DND-41 (cell line): ENCODE data around the gene DHX15.
A peak's percentile ranks its signal among the peaks of the same experiment; 100 is the strongest.

Experiments
- ATAC-seq: fragments of 200-7000 bp; cut with Tn5 transposase; 3 replicates; pipeline ENCODE4 v1.9.1; 2021; ENCODE audit warnings: low read depth; ENCODE audit not compliant: insufficient read depth
- DNase-seq: peaks from one replicate; pipeline ENCODE4 v3.0.0-alpha.2; 2020
- H2AFZ ChIP-seq: 2 replicates; pipeline ENCODE4 v1.6.0; 2012; ENCODE audit warnings: low read depth, low read length
- H3K27ac ChIP-seq: 2 replicates; pipeline ENCODE4 v1.5.1; 2012; ENCODE audit warnings: low read length, inconsistent platforms
- H3K27me3 ChIP-seq: fragments of 200-600 bp; sonication (generic); 2 replicates; pipeline ENCODE4 v1.6.0; 2012; ENCODE audit warnings: low read length, mild to moderate bottlenecking, inconsistent platforms; ENCODE audit not compliant: insufficient read depth, poor library complexity
- H3K36me3 ChIP-seq: 2 replicates; pipeline ENCODE4 v1.5.1; 2012; ENCODE audit warnings: low read length, inconsistent platforms; ENCODE audit not compliant: insufficient read depth
- H3K4me1 ChIP-seq: 2 replicates; pipeline ENCODE4 v1.5.1; 2012; ENCODE audit warnings: mild to moderate bottlenecking, low read length; ENCODE audit not compliant: insufficient read depth
- H3K4me2 ChIP-seq: 2 replicates; pipeline ENCODE4 v1.6.0; 2012; ENCODE audit warnings: mild to moderate bottlenecking, moderate library complexity, low read length, inconsistent platforms; ENCODE audit not compliant: insufficient read depth
- H3K4me3 ChIP-seq, 2 experiments: fragments of 200-600 bp in 1 of 2; shearing (Covaris generic) in 1 of 2; 2 replicates each; pipeline ENCODE4 v1.5.1; 2012 to 2016; ENCODE audit warnings: inconsistent platforms in 2 of 2, low read length in 2 of 2, mild to moderate bottlenecking in 2 of 2, low read depth in 1 of 2, moderate library complexity in 1 of 2
- H3K79me2 ChIP-seq: 2 replicates; pipeline ENCODE4 v1.6.0; 2012; ENCODE audit warnings: low read length, inconsistent platforms; ENCODE audit not compliant: insufficient read depth
- H3K9ac ChIP-seq: 2 replicates; pipeline ENCODE4 v1.6.0; 2012; ENCODE audit warnings: low read depth, mild to moderate bottlenecking, inconsistent platforms, low read length, moderate library complexity
- H3K9me3 ChIP-seq: 2 replicates; pipeline ENCODE4 v1.5.1; 2012; ENCODE audit warnings: low read length, moderate library complexity, mild to moderate bottlenecking, inconsistent platforms; ENCODE audit not compliant: insufficient read depth, severe bottlenecking
- H4K20me1 ChIP-seq: 2 replicates; pipeline ENCODE4 v1.6.0; 2012; ENCODE audit warnings: low read length; ENCODE audit not compliant: insufficient read depth
- CTCF ChIP-seq: IDR thresholded peaks from 2 replicates; pipeline ENCODE4 v1.5.1; 2012; ENCODE audit warnings: borderline replicate concordance, low read length, moderate library complexity, mild to moderate bottlenecking; ENCODE audit not compliant: poor library complexity, severe bottlenecking; ENCODE audit errors: extremely low read depth
- EZH2 ChIP-seq: IDR thresholded peaks from 3 replicates; pipeline ENCODE4 v1.6.1; 2012; ENCODE audit warnings: borderline replicate concordance, low read depth, mild to moderate bottlenecking, moderate library complexity, low read length, inconsistent platforms; ENCODE audit not compliant: severe bottlenecking

DHX15 gene

DNA sequence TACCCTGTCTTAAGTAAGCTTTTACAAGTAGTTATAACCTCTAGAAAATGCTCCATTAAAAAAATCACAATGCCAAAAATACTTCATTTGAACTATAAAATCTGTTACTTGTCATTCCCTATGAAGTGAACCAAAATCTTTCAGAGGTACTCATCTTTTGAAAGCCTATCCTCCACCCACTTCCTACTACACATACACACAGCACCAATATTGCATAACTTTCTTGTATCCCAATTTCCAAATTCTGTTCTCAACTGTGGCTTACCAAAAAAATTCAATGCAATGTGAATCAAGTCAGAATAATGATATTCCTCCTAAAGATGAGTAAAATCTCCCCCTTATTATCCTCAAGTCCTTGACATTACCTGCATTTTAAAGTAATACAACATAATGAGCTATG is 15.9 kb downstream of the DHX15 start:
- Histone ChIP-seq H3K9ac (no peak overlapping the region), H3K4me1 (peaks cover 13% of the 10 kb centered on the region), H4K20me1 (peaks cover 98% of the 10 kb centered on the region), H3K4me3 (no peak overlapping the region), H3K79me2 (peaks cover 100% of the 10 kb centered on the region), H3K4me2 (peak overlapping the region; percentile 9; the same call in 1 of the 2 replicates), H3K27ac (no peak overlapping the region), H3K36me3 (peaks cover 91% of the 10 kb centered on the region), H3K27me3 (no peaks in the 10 kb centered on the region), H3K9me3 (no peaks in the 10 kb centered on the region), H2AFZ (no peak overlapping the region)
- ATAC-seq (no peak), DNase-seq (no peak)
- TF ChIP-seq CTCF (no peak), EZH2 (no peak)

DNA sequence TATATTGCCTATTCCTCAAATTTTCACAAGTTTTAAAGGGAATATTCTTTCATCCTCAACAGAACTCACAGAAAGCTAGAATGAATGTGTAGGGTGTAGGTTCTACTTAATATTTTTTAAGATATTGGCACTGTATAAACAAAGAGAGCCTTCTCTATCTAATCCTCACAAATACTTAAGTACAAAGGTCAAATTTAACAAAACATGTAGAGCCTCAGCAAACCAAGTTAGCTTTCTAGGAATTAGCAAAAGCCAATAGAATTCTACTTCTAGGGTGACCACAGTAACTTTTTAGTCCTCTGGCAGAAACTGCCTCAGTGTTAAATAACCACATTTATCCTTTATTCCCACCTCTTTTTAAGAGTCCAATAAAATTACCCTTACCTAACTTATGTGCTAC is 19.3 kb downstream of the DHX15 start:
- Histone ChIP-seq H3K36me3 (peaks cover 84% of the 10 kb centered on the region), H3K27me3 (no peaks in the 10 kb centered on the region), H3K79me2 (peaks cover 100% of the 10 kb centered on the region), H3K4me2 (no peak overlapping the region), H3K4me3 (no peak overlapping the region), H3K9me3 (no peaks in the 10 kb centered on the region), H3K4me1 (peaks cover 4% of the 10 kb centered on the region), H3K9ac (no peak overlapping the region), H3K27ac (no peak overlapping the region), H2AFZ (no peak overlapping the region), H4K20me1 (peaks cover 96% of the 10 kb centered on the region)
- no peak for TF ChIP-seq EZH2
- TF ChIP-seq CTCF = no peak
- ATAC-seq (no peak), DNase-seq (no peak)

DNA sequence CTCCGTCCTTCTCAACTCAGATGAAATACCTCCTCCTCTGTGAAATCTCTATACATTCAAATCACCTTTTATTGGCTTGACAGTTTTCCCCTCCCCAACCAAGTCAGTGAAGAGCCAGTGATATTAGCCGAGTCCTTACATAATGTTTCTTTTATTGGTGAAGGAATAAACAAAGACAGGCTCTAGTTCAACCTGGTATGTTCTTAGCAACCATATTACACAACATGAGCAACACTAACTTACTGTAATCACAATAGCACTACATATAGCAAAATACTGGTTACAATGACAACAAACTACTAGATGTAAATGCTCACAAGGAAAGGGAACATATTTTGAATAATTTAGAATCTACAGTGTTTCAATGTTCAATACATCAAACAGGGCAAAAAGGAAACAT is 19.9 kb downstream of the DHX15 start:
- no peak for TF ChIP-seq CTCF
- TF ChIP-seq EZH2 = no peak
- no peak overlapping the region for H3K4me2 ChIP-seq
- no peak for DNase-seq

More for the DNA sequence above, 19.9 kb downstream of the DHX15 start:
- Histone ChIP-seq H3K9ac (no peak overlapping the region), H4K20me1 (peaks cover 96% of the 10 kb centered on the region), H3K4me3 (no peak overlapping the region), H3K36me3 (peaks cover 82% of the 10 kb centered on the region), H3K27me3 (no peaks in the 10 kb centered on the region), H3K4me1 (no peaks in the 10 kb centered on the region; the same call in none of the 2 replicates), H3K79me2 (peaks cover 100% of the 10 kb centered on the region), H3K27ac (no peak overlapping the region), H3K9me3 (no peaks in the 10 kb centered on the region), H2AFZ (no peak overlapping the region)
- no peak for ATAC-seq
